Naive thymus-derived CD4-positive, alpha-beta T cell (primary cell): ENCODE measurements around the gene CRYGS. TPM values are rescaled to one million over a fixed set of nuclear protein-coding genes. Genes with fewer than 3 reads are reported as not detected.
A peak's percentile ranks its signal among the peaks of the same experiment; 100 is the strongest.
"Not testable (repeated sequence)": the region's sequence is repeated elsewhere in the genome, so short reads cannot be mapped to it uniquely, and the experiment has no call there.

Experiments
- ATAC-seq: fragments of 150-1000 bp; cut with Tn5 transposase; 2 replicates; pipeline ENCODE4 v1.10.0; 2021; ENCODE audit warnings: mild to moderate bottlenecking, moderate library complexity
- CTCF ChIA-PET: fragments of 350-600 bp; sonication (Branson Sonifier 250); formaldehyde crosslinking; loops from one replicate; lab custom pipeline; 2021; ENCODE audit warnings: antibody characterized with exemption; lab: Charles Lee
- POLR2A ChIA-PET: fragments of 350-600 bp; sonication (Branson Sonifier 250); formaldehyde crosslinking; loops from one replicate; lab custom pipeline; 2021; ENCODE audit warnings: antibody characterized with exemption, inconsistent platforms; lab: Charles Lee
- DNase-seq, 9 donors: peaks; one replicate each; pipeline versions ENCODE4 v3.0.0 to v3.0.0-alpha.2; 2020 to 2022; ENCODE audit warnings: mixed read lengths in 1 of 9
- H3K27ac ChIP-seq: one replicate; pipeline ENCODE4 v1.7.0; 2013; ENCODE audit warnings: mild to moderate bottlenecking, low read depth, low read length, moderate library complexity
- H3K27me3 ChIP-seq, 2 donors: one replicate each; pipeline ENCODE4 v1.7.0; 2013; ENCODE audit warnings: low read length in 2 of 2, mild to moderate bottlenecking in 2 of 2, moderate library complexity in 2 of 2; ENCODE audit not compliant: control insufficient read depth in 2 of 2, insufficient read depth in 2 of 2
- H3K36me3 ChIP-seq, 3 experiments: 1 replicate in 2 of 3; 2 replicates in 1 of 3; pipeline ENCODE4 v1.7.0; 2013; ENCODE audit warnings: low read length in 3 of 3, mild to moderate bottlenecking in 3 of 3, moderate library complexity in 1 of 3; ENCODE audit not compliant: insufficient read depth in 3 of 3, control insufficient read depth in 2 of 3
- H3K4me1 ChIP-seq, 2 donors: one replicate each; pipeline ENCODE4 v1.7.0; 2013; ENCODE audit warnings: low read length in 2 of 2, mild to moderate bottlenecking in 2 of 2, moderate library complexity in 1 of 2; ENCODE audit not compliant: control insufficient read depth in 2 of 2, insufficient read depth in 2 of 2
- H3K4me3 ChIP-seq: 2 replicates; pipeline ENCODE4 v1.7.0; 2013; ENCODE audit warnings: mild to moderate bottlenecking, low read length
- H3K9me3 ChIP-seq, 3 experiments: 1 replicate in 2 of 3; 2 replicates in 1 of 3; pipeline ENCODE4 v1.7.0; 2013; ENCODE audit warnings: low read length in 3 of 3; ENCODE audit not compliant: control insufficient read depth in 2 of 3
- H3K27ac Mint-ChIP-seq, 9 donors: one replicate each; pipeline ENCODE4 v1.8.0; 2020 to 2022; ENCODE audit warnings: mixed read lengths in 9 of 9, mild to moderate bottlenecking in 8 of 9, moderate library complexity in 5 of 9, inconsistent platforms in 2 of 9
- H3K27me3 Mint-ChIP-seq, 5 donors: one replicate each; pipeline ENCODE4 v1.8.0; 2021 to 2022; ENCODE audit warnings: mixed read lengths in 5 of 5, mild to moderate bottlenecking in 1 of 5
- H3K36me3 Mint-ChIP-seq, 5 donors: one replicate each; pipeline ENCODE4 v1.8.0; 2020 to 2022; ENCODE audit warnings: mixed read lengths in 5 of 5, mild to moderate bottlenecking in 3 of 5, inconsistent platforms in 1 of 5
- H3K4me1 Mint-ChIP-seq, 7 donors: one replicate each; pipeline ENCODE4 v1.8.0; 2020 to 2022; ENCODE audit warnings: mixed read lengths in 7 of 7, mild to moderate bottlenecking in 3 of 7, inconsistent platforms in 1 of 7
- H3K4me3 Mint-ChIP-seq, 10 donors: one replicate each; pipeline ENCODE4 v1.8.0; 2020 to 2022; ENCODE audit warnings: mild to moderate bottlenecking in 10 of 10, mixed read lengths in 10 of 10, moderate library complexity in 6 of 10, inconsistent platforms in 2 of 10
- H3K9me3 Mint-ChIP-seq, 11 donors: one replicate each; pipeline ENCODE4 v1.8.0; 2020 to 2022; ENCODE audit warnings: mixed read lengths in 11 of 11, mild to moderate bottlenecking in 4 of 11, inconsistent platforms in 1 of 11, moderate library complexity in 1 of 11
- intact Hi-C, 2 donors: fragments of 100-400 bp; cut with micrococcal nuclease; formaldehyde crosslinking; loops; one replicate each; pipeline ENCODE4 v1.15.1; 2023
- polyA plus RNA-seq, 2 donors: library from polyadenylated mRNA; unstranded; fragments of 300-500 nt; fragmentation: Illumina TruSeq; gene quantifications; one replicate each; pipeline ENCODE4 v1.2.3, GENCODE V29; 2021
- total RNA-seq, 6 experiments: library from RNA in 5 of 6; stranded (reverse) in 5 of 6; gene quantifications; 1 replicate in 5 of 6; 2 replicates in 1 of 6; pipeline ENCODE4 v1.2.3 and lab custom pipeline; 2021 to 2026

The CRYGS gene
- total and polyA plus RNA-seq, 7 experiments from 2014 or later = 0.26 to 13.9 (median 4.5) TPM; not detected in 1

- peaks cover 5 to 23% (median 8%) of the 10 kb centered on the region in 7 donors for H3K4me1 Mint-ChIP-seq
These were observed 44.5 kb upstream of the CRYGS start for GRCh38 chr3:186588632-186589031.

DNA sequence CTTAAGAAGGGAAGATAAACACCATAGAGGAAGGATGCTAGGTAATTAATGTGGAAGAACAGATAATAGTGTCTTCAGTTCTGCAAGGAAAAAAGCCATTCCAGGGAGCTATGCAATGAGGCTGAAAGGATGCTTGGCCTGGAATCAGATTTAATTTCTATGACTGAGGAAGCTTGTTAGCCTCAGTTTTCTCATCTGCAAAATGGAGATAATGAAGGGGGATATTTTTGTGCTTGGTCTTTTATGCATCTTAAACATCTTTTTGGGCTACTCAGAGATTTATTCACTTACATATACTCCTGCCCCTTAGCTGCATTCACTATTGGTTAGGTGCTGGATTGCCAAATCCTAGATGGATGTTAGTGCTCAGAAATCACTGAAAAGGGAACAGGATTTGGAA lies 43.0 kb upstream of the CRYGS start:
- H3K27me3 ChIP-seq = no peaks in the 10 kb centered on the region
- H3K27me3 Mint-ChIP-seq = no peaks in the 10 kb centered on the region
- H3K4me3 Mint-ChIP-seq = no peak overlapping the region
- ATAC-seq = no peak
- POLR2A ChIA-PET = interaction anchor here (0.9 kb wide), 1 partner anchor 17 kb away, joined by 3 read pairs; the partner anchor contains the start of gene DNAJB11
- H3K9me3 ChIP-seq = no peaks in the 10 kb centered on the region
- H3K4me3 ChIP-seq = no peak overlapping the region
- no peaks in the 10 kb centered on the region for H3K4me1 ChIP-seq
- no peak overlapping the region for H3K27ac ChIP-seq
- H3K9me3 Mint-ChIP-seq = no peaks in the 10 kb centered on the region
- no peak for DNase-seq
- H3K36me3 Mint-ChIP-seq = peaks cover 8 to 27% (median 19%) of the 10 kb centered on the region in 5 donors
- H3K36me3 ChIP-seq = peaks cover 10 to 38% (median 21%) of the 10 kb centered on the region in 3 experiments
- peak overlapping the region in 1 of 9 donors; percentile 13 for H3K27ac Mint-ChIP-seq
- CTCF ChIA-PET = interaction anchor here (0.7 to 1.2 kb wide), 2 partner anchors 8 to 10 kb away, joined by 3 to 4 read pairs; no protein-coding TSS in a partner anchor
- intact Hi-C loops = no loop called here
- peaks cover 5 to 23% (median 8%) of the 10 kb centered on the region in 7 donors for H3K4me1 Mint-ChIP-seq

More at GRCh38 chr3:186588632-186589031, 44.5 kb upstream of the CRYGS start:
- H3K9me3 Mint-ChIP-seq = no peaks in the 10 kb centered on the region
- ChIA-PET CTCF (no interaction called here), POLR2A (no interaction called here)
- no peaks in the 10 kb centered on the region for H3K4me1 ChIP-seq
- peaks cover 8 to 19% (median 12%) of the 10 kb centered on the region in 5 donors for H3K36me3 Mint-ChIP-seq
- H3K9me3 ChIP-seq = no peaks in the 10 kb centered on the region
- intact Hi-C loops = no loop called here
- no peak overlapping the region for H3K27ac ChIP-seq
- peaks cover 4 to 24% (median 8%) of the 10 kb centered on the region in 3 experiments for H3K36me3 ChIP-seq
- no peak overlapping the region for H3K4me3 ChIP-seq
- H3K4me3 Mint-ChIP-seq = no peak overlapping the region
- ATAC-seq (no peak), DNase-seq (no peak)
- H3K27ac Mint-ChIP-seq = no peak overlapping the region
- H3K27me3 Mint-ChIP-seq = no peaks in the 10 kb centered on the region
- no peaks in the 10 kb centered on the region for H3K27me3 ChIP-seq

- ChIA-PET CTCF (interaction anchor here (1.2 kb wide), 1 partner anchor 11 kb away, joined by 3 read pairs; no protein-coding TSS in a partner anchor), POLR2A (interaction anchor here (0.6 to 1.0 kb wide), 2 partner anchors 42 to 186 kb away, joined by 3 read pairs; no protein-coding TSS in a partner anchor)
- H3K9me3 ChIP-seq, H3K27me3 ChIP-seq, H3K9me3 Mint-ChIP-seq, H3K4me3 Mint-ChIP-seq, H3K4me3 ChIP-seq, H3K4me1 ChIP-seq, ATAC-seq, intact Hi-C loops, DNase-seq, H3K27ac ChIP-seq, H3K27ac Mint-ChIP-seq, H3K27me3 Mint-ChIP-seq: not testable (repeated sequence)
- peaks cover 5 to 23% (median 8%) of the 10 kb centered on the region in 7 donors for H3K4me1 Mint-ChIP-seq
- peaks cover 13 to 47% (median 30%) of the 10 kb centered on the region in 3 experiments for H3K36me3 ChIP-seq
- peaks cover 8 to 37% (median 22%) of the 10 kb centered on the region in 5 donors for H3K36me3 Mint-ChIP-seq
These were observed 42.1 kb upstream of the CRYGS start for GRCh38 chr3:186586245-186586644.

GRCh38 chr3:186583831-186584230 lies 39.7 kb upstream of the CRYGS start:
- Mint-ChIP-seq H3K27ac (peak overlapping the region in 1 of 9 donors; percentile 15), H3K4me3 (no peak overlapping the region), H3K36me3 (peaks cover 8 to 51% (median 29%) of the 10 kb centered on the region in 5 donors), H3K27me3 (no peaks in the 10 kb centered on the region), H3K9me3 (no peaks in the 10 kb centered on the region), H3K4me1 (peaks cover 0 to 7% (median 0%) of the 10 kb centered on the region in 7 donors)
- Histone ChIP-seq H3K4me1 (no peaks in the 10 kb centered on the region), H3K4me3 (no peak overlapping the region), H3K27ac (no peak overlapping the region), H3K36me3 (peaks cover 22 to 66% (median 50%) of the 10 kb centered on the region in 3 experiments), H3K27me3 (no peaks in the 10 kb centered on the region), H3K9me3 (no peaks in the 10 kb centered on the region)
- ChIA-PET CTCF (interaction anchor here (0.6 to 1.4 kb wide), 4 partner anchors 31 to 657 kb away, joined by 3 read pairs; no protein-coding TSS in a partner anchor), POLR2A (interaction anchor here (0.7 kb wide), 1 partner anchor 245 kb away, joined by 3 read pairs; no protein-coding TSS in a partner anchor)
- DNase-seq (no peak), ATAC-seq (no peak)
- intact Hi-C loops = no loop called here

GRCh38 chr3:186582541-186582940 lies 38.4 kb upstream of the CRYGS start:
- Histone ChIP-seq H3K27me3 (no peaks in the 10 kb centered on the region), H3K36me3 (peaks cover 22 to 75% (median 50%) of the 10 kb centered on the region in 3 experiments), H3K27ac (no peak overlapping the region), H3K9me3 (no peaks in the 10 kb centered on the region), H3K4me3 (no peak overlapping the region), H3K4me1 (no peaks in the 10 kb centered on the region)
- peaks cover 0 to 8% (median 2%) of the 10 kb centered on the region in 7 donors for H3K4me1 Mint-ChIP-seq
- H3K36me3 Mint-ChIP-seq = peaks cover 8 to 59% (median 30%) of the 10 kb centered on the region in 5 donors
- H3K9me3 Mint-ChIP-seq = no peaks in the 10 kb centered on the region
- no peak for ATAC-seq
- no peaks in the 10 kb centered on the region for H3K27me3 Mint-ChIP-seq
- ChIA-PET POLR2A (no interaction called here), CTCF (no interaction called here)
- no peak overlapping the region for H3K4me3 Mint-ChIP-seq
- DNase-seq = no peak
- H3K27ac Mint-ChIP-seq = no peak overlapping the region
- intact Hi-C loops = no loop called here

- ChIA-PET CTCF (interaction anchor here (0.6 to 1.0 kb wide), 2 partner anchors 36 to 497 kb away, joined by 3 to 4 read pairs; no protein-coding TSS in a partner anchor), POLR2A (no interaction called here)
- Histone ChIP-seq H3K27me3 (no peaks in the 10 kb centered on the region), H3K4me3 (no peak overlapping the region), H3K36me3 (peaks cover 22 to 84% (median 58%) of the 10 kb centered on the region in 3 experiments), H3K9me3 (no peaks in the 10 kb centered on the region), H3K27ac (no peak overlapping the region), H3K4me1 (no peaks in the 10 kb centered on the region)
- Mint-ChIP-seq H3K27me3 (no peaks in the 10 kb centered on the region), H3K36me3 (peaks cover 12 to 59% (median 29%) of the 10 kb centered on the region in 5 donors), H3K4me3 (no peak overlapping the region), H3K27ac (peak overlapping the region in 1 of 9 donors; percentile 5), H3K9me3 (no peaks in the 10 kb centered on the region), H3K4me1 (peaks cover 0 to 9% (median 4%) of the 10 kb centered on the region in 7 donors)
- ATAC-seq (no peak), DNase-seq (no peak)
- intact Hi-C loops = no loop called here
These were observed 36.6 kb upstream of the CRYGS start for GRCh38 chr3:186580785-186581184.
